NK-92 (cell line): ENCODE results near the gene PHACTR1.
"Not testable (repeated sequence)": the region's sequence is repeated elsewhere in the genome, so short reads cannot be mapped to it uniquely, and the experiment has no call there.

Experiments used
- DNase-seq: peaks from one replicate; lab custom pipeline; 2025; ENCODE audit not compliant: unreplicated experiment; lab: John Stamatoyannopoulos, UW

Gene PHACTR1

GRCh38 chr6:12748815-12749521 lies 32.4 kb downstream of the PHACTR1 start:
- DNase-seq: no peak

- no peak for DNase-seq
These were observed 33.2 kb downstream of the PHACTR1 start for GRCh38 chr6:12749531-12750379.

- no peak for DNase-seq
These were observed 33.8 kb downstream of the PHACTR1 start for GRCh38 chr6:12750416-12750815.

GRCh38 chr6:12751694-12752325 lies 35.2 kb downstream of the PHACTR1 start:
- no peak for DNase-seq

- DNase-seq: no peak
These were observed 36.5 kb downstream of the PHACTR1 start for GRCh38 chr6:12753036-12753435.

- no peak for DNase-seq
These were observed 43.7 kb downstream of the PHACTR1 start for GRCh38 chr6:12760226-12760625.

GRCh38 chr6:12760911-12761310 lies 44.3 kb downstream of the PHACTR1 start:
- no peak for DNase-seq

GRCh38 chr6:12761376-12762115 lies 45.0 kb downstream of the PHACTR1 start:
- DNase-seq: no peak

- not testable (repeated sequence) for DNase-seq
These were observed 46.3 kb downstream of the PHACTR1 start for GRCh38 chr6:12762731-12763434.

- no peak for DNase-seq
These were observed 49.8 kb downstream of the PHACTR1 start for GRCh38 chr6:12766365-12766764.

GRCh38 chr6:12767016-12767415 lies 50.4 kb downstream of the PHACTR1 start:
- DNase-seq: no peak

GRCh38 chr6:12769556-12770256 lies 53.1 kb downstream of the PHACTR1 start:
- no peak for DNase-seq

- no peak for DNase-seq
These were observed 55.8 kb downstream of the PHACTR1 start for GRCh38 chr6:12772416-12772815.

GRCh38 chr6:12776291-12776690 lies 59.7 kb downstream of the PHACTR1 start:
- DNase-seq: no peak

- no peak for DNase-seq
These were observed 63.2 kb downstream of the PHACTR1 start for GRCh38 chr6:12779772-12780171.

GRCh38 chr6:12782136-12782535 lies 65.6 kb downstream of the PHACTR1 start:
- DNase-seq: no peak

GRCh38 chr6:12785301-12785700 lies 68.7 kb downstream of the PHACTR1 start:
- DNase-seq: no peak

- DNase-seq: no peak
These were observed 69.4 kb downstream of the PHACTR1 start for GRCh38 chr6:12785921-12786320.

- DNase-seq: no peak
These were observed 74.8 kb downstream of the PHACTR1 start for GRCh38 chr6:12791371-12791770.

- DNase-seq: no peak
These were observed 81.8 kb downstream of the PHACTR1 start for GRCh38 chr6:12798326-12798725.
